Omental fat pad (tissue), 4 donors: ENCODE measurements around the gene HYAL3. TPM values are rescaled to one million over a fixed set of nuclear protein-coding genes. Genes with fewer than 3 reads are reported as not detected.

ENCODE experiments used
- ATAC-seq: fragments of 150-250 bp; one replicate; pipeline ENCODE4 v1.9.1; 2016; ENCODE audit warnings: mild to moderate bottlenecking, moderate library complexity; ENCODE audit not compliant: low FRiP score
- DNase-seq: peaks from one replicate; pipeline ENCODE4 v3.0.0-alpha.2; 2019; ENCODE audit warnings: low spot score
- CTCF ChIP-seq, 3 donors: fragments of 450-650 bp; IDR thresholded peaks; one replicate each; pipeline ENCODE4 v1.5.1; 2016 to 2017; ENCODE audit warnings: antibody characterized with exemption in 3 of 3, mild to moderate bottlenecking in 3 of 3, moderate library complexity in 2 of 3
- total RNA-seq, 4 donors: library from RNA; depleted of rRNA; stranded (reverse); fragments of >200 nt; gene quantifications; one replicate each; pipeline ENCODE4 v1.1.0, GENCODE V29; 2016

Gene HYAL3
- total RNA-seq, 4 donors from 2014 or later = 1.9 to 6.2 (median 4.0) TPM

GRCh38 chr3:50278123-50278879, 20.9 kb downstream of the HYAL3 start:
- ATAC-seq = peak; percentile 2
- TF ChIP-seq CTCF (IDR thresholded peaks at IDR 0.05) = no peak
- DNase-seq = no peak

GRCh38 chr3:50276762-50277101, 22.5 kb downstream of the HYAL3 start:
- ATAC-seq (no peak), DNase-seq (no peak)
- TF ChIP-seq CTCF (IDR thresholded peaks at IDR 0.05) = no peak

- TF ChIP-seq CTCF (IDR thresholded peaks at IDR 0.05) = no peak
- DNase-seq = no peak
- no peak for ATAC-seq
Measured at GRCh38 chr3:50275996-50276761, 23.0 kb downstream of the HYAL3 start.

GRCh38 chr3:50275141-50275995, 23.8 kb downstream of the HYAL3 start:
- DNase-seq (no peak), ATAC-seq (no peak)
- no peak for TF ChIP-seq CTCF (IDR thresholded peaks at IDR 0.05)

GRCh38 chr3:50274371-50275104, 24.7 kb downstream of the HYAL3 start:
- TF ChIP-seq CTCF (IDR thresholded peaks at IDR 0.05) = peak in 1 of 3 donors; percentile 19
- ATAC-seq (no peak), DNase-seq (peak; percentile 63)

GRCh38 chr3:50273689-50274065, 25.5 kb downstream of the HYAL3 start:
- no peak for TF ChIP-seq CTCF (IDR thresholded peaks at IDR 0.05)
- ATAC-seq (no peak), DNase-seq (no peak)
